ENCODE measurements around the gene ACOXL.
"Not testable (repeated sequence)": the region's sequence is repeated elsewhere in the genome, so short reads cannot be mapped to it uniquely, and the experiment has no call there.

DNA sequence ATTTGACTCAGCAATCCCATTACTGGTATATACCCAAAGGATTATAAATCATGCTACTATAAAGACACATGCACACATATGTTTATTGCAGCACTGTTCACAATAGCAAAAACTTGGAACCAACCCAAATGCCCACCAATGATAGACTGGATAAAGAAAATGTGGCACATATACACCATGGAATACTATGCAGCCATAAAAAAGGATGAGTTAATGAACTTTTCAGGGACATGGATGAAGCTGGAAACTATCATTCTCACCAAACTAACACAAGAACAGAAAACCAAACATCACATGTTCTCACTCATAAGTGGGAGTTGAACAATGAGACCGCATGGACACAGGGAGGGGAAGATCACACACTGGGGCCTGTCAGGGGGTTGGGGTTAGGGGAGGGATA lies 350.3 kb downstream of the ACOXL start:
- TF ChIP-seq POLR2A (IDR thresholded peaks at IDR 0.05): not testable (repeated sequence)
- TF ChIP-seq, protein P1, sequence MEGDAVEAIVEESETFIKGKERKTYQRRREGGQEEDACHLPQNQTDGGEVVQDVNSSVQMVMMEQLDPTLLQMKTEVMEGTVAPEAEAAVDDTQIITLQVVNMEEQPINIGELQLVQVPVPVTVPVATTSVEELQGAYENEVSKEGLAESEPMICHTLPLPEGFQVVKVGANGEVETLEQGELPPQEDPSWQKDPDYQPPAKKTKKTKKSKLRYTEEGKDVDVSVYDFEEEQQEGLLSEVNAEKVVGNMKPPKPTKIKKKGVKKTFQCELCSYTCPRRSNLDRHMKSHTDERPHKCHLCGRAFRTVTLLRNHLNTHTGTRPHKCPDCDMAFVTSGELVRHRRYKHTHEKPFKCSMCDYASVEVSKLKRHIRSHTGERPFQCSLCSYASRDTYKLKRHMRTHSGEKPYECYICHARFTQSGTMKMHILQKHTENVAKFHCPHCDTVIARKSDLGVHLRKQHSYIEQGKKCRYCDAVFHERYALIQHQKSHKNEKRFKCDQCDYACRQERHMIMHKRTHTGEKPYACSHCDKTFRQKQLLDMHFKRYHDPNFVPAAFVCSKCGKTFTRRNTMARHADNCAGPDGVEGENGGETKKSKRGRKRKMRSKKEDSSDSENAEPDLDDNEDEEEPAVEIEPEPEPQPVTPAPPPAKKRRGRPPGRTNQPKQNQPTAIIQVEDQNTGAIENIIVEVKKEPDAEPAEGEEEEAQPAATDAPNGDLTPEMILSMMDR (IDR thresholded peaks at IDR 0.05): not testable (repeated sequence)

Measured in body of pancreas (tissue), 4 donors.